ENCODE measurements around the gene TATDN2. TPM values are rescaled to one million over a fixed set of nuclear protein-coding genes. Genes with fewer than 3 reads are reported as not detected.
"Not testable (repeated sequence)": the region's sequence is repeated elsewhere in the genome, so short reads cannot be mapped to it uniquely, and the experiment has no call there.

The TATDN2 gene
- total RNA-seq, 1 donor from 2014 or later = 39.1 TPM

DNA sequence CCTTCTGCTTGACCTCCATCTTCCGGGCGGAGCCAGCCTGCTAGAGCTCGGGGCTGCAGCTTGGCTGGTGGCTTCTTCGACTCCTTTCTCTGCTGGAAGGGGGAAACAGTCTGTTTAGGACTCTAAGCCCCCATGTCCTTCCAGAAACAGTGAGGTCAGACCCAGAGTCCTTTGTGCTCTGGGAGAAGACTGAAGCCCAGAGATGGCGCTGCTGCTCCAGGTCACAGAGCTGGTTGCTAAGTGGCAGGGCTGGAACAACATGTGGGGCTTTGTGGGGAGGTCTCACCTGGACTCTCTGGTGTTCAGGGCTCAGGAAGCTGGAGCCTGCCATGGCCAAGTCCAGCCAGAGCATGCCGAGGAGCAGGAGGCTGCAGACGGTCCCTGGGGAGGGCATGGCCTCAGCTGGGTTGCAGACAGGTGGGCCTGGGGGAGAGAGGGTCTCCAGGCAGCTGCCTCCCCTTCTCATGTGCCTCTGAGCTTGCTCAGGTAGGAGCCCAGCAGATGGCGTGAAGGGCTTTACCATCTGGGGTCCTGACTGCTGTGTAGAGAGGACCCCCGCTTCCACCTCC lies 41.6 kb downstream of the TATDN2 start:
- no peak for DNase-seq (ENCODE audit: low spot score)

DNA sequence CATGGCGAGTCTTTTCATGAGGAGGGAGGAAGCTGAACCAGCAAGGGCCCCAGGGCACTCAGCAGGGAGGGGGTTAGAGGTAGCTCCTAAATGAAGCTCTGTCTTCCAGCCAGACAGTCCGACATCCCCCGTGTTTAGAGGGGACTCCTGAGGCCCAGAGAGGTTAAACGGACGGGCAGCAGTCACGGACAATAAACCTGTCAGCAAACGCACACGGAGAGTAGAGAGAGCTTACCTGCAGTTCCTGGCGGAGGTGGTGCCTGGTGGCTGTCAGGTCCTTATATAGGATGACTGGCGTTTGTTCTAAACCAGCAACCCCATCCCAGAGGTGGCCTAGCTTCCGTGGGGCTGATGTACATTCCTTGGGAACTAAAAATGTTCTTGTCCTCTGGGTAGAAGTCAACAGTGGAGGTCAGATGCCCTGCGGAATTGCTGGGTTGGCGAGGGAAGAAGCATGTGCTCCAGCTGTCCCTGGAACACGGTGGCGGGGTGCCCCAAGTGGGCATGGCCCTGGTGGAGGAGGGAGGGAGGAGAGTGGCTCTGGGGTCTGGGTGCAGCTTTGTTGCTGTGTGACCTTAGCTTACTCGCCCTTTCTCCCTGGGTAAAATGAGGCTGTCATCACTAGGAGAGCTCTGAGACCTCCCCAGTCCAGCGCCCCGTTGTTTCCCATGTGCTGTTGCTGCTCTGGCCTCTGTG lies 42.4 kb downstream of the TATDN2 start:
- no peak for DNase-seq (ENCODE audit: low spot score)

DNA sequence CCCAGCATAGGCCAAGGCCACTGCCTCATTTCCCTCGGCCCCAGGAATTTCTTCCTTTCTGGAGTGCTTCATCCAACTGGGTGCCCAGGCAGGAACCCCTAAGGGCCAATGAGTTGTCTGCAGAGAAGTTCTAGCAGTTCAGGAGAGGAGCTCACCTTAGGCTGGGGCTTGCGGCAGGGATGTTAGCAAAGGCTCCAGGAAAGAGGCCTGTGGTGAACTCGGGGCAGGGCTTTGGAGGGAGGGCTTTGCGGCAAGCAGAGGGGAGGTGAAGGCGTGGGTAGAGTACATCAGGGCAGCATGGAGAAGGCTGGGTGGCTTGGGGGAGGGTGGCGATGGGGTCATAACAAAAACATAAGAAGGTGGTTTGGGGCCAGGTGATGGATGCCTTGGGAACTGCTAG lies 43.4 kb downstream of the TATDN2 start:
- no peak for DNase-seq (ENCODE audit: low spot score)

DNA sequence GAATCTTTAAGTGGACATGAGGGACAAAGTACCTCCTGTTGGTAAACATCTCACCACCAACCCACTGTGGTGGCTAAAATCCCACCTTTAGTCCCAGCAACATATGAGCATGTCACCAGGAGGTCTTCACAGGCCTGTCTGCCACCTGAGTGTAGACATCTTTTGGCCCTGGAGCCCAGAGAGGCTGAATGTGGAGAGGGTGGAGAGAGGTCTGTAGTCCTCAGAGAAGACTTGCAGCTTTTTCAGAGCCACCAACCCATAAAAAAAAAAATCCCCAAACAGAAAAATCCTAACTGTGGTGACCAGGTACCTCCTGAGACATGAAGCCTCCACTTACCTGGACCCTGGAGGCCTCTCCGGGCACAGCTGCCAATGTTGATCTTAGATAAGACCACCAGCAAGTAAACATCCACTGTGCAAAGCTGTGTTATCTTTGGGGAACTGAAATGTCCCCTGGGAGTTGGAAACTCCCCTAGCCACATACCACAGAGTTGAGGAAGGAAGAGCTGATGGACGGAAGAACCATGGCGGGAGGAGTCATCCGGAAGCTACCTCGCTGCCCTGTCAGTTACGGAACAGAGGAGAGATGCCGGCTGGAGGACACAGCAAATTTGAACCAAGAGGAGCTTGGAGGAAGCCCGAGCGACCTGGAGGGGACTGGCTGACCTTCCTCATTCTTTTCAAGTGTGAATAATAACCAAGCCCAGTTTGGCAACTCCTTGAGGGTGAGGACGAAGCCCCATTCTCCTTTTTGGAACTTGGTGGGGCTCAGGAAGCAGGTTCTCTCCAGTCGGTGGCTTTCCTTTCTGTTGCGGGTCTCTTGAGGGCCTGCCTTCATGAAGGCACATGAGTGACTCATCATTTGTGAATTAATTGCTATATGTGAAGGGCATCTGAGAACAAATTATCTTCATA lies 44.5 kb downstream of the TATDN2 start, which contains the start of gene GHRL:
TSS of gene GHRL (minus strand) at position 443 of the 915 bp plus-strand sequence. CDS start 2,767 bp downstream, outside the sequence.
- DNase-seq (ENCODE audit: low spot score) = no peak

- no peak for DNase-seq (ENCODE audit: low spot score)
These were observed 45.8 kb downstream of the TATDN2 start for GRCh38 chr3:10294030-10294586.

DNA sequence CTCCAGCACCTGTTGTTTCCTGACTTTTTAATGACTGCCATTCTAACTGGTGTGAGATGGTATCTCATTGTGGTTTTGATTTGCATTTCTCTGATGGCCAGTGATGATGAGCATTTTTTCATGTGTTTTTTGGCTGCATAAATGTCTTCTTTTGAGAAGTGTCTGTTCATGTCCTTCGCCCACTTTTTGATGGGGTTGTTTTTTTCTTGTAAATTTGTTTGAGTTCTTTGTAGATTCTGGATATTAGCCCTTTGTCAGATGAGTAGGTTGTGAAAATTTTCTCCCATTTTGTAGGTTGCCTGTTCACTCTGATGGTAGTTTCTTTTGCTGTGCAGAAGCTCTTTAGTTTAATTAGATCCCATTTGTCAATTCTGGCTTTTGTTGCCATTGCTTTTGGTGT lies 49.8 kb downstream of the TATDN2 start:
- not testable (repeated sequence) for DNase-seq (ENCODE audit: low spot score)

DNA sequence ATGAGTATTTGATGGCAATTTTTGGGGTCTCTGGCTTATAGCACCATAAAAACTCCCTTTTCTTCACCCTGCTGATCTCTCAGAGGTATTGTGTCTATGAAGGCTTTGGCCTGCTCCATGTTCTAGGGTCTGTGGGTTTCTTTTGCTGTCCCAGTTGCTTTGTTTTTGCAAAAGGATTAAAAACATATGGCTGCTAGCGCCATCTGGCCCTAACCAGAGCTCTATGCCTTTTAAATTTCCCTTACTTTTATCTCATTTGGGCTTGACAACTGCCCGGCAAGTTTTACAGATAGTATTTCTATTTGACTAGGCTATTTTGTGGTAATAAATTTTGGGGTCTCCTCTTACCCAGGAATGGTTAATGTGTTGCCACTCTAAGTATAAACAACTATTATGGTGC lies 50.9 kb downstream of the TATDN2 start:
- DNase-seq (ENCODE audit: low spot score) = no peak

DNA sequence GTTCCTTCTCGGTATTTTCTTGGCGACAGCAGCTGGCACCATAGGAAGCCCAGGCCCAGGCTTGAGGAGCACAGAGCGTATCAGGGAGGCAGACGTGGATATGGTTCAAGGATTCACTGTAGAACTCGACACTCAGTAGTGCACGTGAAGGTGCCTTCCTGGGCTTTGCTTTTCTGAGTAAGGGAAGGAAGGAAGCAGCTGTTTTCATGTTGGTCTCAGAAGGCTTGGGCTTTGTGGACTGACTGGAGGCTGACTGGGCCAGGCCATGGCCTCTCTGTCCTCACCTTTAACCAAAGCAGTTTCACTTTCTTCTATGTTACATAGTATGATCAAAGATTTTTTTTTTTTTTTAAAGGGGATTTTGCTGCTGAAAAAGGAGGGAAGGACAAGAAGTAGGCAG lies 51.4 kb downstream of the TATDN2 start:
- no peak for DNase-seq (ENCODE audit: low spot score)

- DNase-seq (ENCODE audit: low spot score) = no peak
These were observed 51.8 kb downstream of the TATDN2 start for GRCh38 chr3:10300087-10300486.

DNA sequence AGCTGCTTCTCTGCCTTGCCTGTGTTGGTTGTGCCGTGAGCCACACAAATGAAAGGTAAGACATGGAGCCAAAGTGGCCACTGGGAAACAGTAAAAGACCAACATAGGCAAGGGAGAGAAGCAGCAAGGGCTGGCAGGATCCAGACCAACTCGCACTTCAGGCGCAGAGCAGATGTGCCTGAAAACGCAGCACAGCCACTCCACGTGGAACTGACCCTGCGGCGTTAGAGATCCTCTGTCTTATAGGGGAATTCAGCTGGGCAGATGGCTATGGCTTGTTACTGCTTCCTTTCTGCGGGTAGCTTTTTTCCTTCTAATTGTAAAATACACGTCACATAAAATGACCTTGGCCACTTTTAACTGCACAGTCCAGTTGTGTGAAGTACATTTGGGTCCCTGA lies 54.8 kb downstream of the TATDN2 start:
- DNase-seq (ENCODE audit: low spot score) = no peak

DNA sequence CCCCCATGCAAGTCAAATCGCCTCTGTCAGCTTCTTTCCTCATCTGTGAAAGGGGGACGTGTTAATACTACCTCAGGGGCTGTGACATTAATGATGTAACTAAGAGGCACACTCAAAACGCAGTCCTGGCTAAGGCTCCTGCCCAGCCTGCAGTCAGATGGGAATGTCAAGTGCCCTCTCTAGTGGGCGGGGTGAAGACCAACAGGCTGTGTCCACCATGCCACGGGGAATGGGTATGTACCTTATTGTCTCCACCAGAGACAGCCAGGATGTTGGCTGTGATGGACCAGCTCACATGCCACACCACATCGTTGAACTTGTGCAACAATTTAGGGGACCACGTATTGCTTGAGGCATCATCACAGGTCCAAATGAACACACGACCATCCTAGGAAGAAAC lies 55.5 kb downstream of the TATDN2 start:
- no peak for DNase-seq (ENCODE audit: low spot score)

GRCh38 chr3:10304905-10305304 lies 56.6 kb downstream of the TATDN2 start:
- DNase-seq (ENCODE audit: low spot score) = no peak

DNA sequence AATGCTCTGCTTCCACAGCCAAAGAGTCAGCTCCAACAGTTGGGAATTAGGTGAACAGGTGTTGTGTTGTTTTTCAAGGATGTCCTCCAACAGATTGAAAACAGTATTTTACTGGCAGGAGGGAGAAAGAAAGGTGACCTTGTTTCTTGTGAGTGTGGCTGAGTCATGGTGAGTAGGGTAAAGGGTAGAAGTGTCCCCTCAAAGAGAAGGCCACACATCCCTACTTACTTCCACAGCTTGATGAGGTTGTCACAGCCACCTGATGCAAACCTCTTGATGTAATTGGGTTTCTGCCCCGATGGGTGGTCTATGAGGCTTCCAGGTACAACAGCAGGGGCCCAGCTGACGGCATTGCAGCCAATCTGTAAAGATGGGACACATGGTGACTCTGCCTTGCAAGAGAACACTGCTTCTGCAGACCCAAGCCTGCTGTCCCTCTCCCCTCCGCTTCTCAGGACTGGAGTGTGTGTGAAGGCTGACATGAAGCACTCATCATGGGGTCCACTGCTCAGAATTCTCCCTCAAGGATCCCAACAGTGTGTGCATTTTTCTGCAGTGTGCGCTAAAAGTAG lies 57.2 kb downstream of the TATDN2 start:
- no peak for DNase-seq (ENCODE audit: low spot score)

DNA sequence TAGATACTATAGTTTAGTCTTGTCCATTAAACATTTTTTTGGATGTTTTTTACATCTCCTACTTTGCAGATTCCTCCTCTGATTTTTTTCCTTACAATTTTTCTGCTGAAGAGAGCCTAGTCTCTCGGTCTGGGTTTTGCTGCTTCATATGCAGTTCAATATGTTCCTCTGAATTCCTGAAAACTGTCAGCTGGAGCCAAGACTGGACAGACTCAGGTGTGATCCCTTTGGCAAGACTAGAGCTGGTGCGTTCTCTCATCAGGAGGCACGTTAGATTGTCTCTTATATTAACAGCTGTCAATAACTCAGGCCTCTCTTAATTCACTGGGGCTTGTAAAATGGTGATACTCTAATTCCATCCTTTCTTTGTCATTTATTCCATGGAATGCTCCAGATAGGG lies 57.9 kb downstream of the TATDN2 start:
- DNase-seq (ENCODE audit: low spot score) = no peak

DNA sequence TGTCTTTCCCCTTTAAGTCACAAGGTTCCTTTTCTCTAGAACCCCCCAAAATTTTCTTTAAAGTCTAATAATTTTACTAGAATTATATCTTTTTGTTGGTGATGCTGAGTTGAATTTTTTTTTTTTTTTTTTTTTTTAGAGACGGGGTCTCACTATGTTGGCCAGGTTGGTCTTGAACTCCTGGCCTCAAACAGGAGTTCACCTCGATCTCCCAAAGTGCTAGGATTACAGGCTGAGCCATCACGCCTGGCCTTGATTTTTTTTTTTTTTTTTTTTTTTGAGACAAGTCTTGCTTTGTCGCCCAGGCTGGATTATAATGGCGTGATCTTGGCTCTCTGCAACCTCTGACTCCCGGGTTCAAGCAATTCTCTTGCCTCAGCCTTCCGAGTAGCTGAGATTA lies 60.4 kb downstream of the TATDN2 start:
- DNase-seq (ENCODE audit: low spot score) = no peak

DNA sequence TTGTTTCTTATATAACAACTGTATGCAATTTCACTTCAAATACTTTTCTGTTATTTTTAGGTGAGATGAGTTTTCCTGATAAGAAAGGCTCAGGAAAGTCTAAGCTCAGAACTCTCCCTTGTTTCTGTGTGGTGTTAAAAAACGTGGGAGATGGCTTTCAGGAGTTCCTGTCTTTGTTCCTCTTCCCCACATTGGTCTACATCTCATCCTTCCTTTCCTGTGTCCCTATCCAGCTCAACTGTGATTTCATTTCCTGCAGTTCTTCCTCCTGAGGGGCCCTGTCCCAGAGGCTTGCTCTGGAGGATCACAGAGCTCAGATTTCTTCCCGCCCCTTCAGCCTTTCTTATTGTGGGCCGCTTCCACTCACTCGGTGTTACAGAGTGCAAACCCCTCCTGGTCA lies 61.5 kb downstream of the TATDN2 start:
- DNase-seq (ENCODE audit: low spot score) = no peak

DNA sequence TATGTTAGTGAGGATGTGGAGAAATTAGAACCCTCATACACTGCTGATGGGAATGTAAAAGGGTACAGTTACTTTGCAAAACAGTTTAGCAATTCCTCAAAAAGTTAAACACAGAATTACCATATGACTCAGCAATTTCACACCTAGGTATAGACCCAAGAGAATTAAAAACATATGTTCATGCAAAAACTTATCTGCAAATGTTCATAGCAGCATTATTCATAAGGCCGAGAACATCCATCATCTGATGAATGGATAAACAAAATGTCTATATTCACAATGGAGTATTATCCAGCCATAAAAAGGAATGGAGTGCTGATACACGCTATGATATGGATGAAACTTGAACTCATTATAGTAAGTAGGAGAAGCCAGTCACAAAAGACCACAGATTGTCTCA lies 62.3 kb downstream of the TATDN2 start:
- no peak for DNase-seq (ENCODE audit: low spot score)

DNA sequence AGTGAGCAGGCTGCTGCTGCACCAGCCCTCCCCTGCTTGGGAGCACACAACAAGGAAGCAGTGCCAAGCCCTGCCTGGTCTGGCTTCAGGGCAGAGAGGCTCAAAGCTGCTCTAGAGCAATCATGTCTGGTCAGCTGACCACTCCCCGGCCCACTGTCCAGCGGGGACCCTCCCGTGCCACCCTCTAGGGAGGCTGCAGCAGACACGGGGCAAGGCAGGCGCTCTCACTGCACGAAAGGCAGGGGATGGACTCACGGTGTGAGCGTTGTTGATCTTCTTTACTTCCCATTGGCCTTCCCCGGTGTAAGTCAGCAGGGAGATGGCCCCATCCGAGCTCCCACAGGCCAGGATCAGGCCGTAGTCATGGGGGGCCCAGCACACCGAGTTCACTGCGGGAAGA lies 63.5 kb downstream of the TATDN2 start:
- DNase-seq (ENCODE audit: low spot score) = no peak

DNA sequence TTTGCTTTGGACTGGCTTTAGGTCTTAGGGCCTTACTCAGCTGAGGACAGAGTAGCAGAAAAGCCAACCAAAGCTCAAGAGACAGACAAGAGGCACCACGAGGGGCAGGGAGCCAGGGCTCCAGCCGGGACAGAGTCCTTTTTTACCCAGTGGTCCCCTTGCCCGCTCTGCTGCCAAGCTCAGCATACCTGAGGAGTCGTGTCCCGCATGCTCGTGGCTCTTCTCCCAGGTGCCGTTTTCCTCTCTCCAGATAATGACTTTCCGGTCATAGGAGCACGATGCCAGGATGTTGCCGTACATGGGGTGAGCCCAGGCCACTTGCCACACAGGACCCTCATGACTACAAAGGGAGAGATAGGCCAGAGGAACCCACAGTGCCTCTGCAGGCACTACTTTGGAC lies 64.1 kb downstream of the TATDN2 start:
- no peak for DNase-seq (ENCODE audit: low spot score)

GRCh38 chr3:10312861-10313260 lies 64.6 kb downstream of the TATDN2 start:
- DNase-seq (ENCODE audit: low spot score) = no peak

DNA sequence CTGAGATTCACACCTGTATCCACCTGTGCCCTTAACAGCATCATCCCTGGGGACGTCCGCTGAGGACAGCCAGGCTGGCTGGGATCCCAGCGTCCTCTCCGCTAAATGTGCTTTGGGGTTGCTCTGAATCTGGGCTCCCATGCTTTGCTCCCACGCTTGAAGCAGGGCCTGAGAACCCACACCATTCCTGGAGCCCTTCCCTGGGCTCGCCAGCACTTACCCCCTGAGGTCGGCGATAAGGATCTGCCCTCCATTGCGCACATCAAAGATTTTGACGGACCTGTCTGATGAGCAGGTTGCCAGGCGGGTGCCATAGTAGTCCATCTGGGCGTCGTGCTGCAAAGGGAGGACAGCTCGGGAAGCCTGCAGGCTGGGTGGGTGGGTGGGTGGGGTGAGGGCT lies 66.8 kb downstream of the TATDN2 start:
- no peak for DNase-seq (ENCODE audit: low spot score)

- no peak for DNase-seq (ENCODE audit: low spot score)
These were observed 67.6 kb downstream of the TATDN2 start for GRCh38 chr3:10315771-10316344.

Measured in mucosa of gallbladder (tissue), 1 donor.